H1 (cell line): Measurements from ENCODE around the gene NTS. TPM values are rescaled to one million over a fixed set of nuclear protein-coding genes. Genes with fewer than 3 reads are reported as not detected.

ENCODE experiments used
- E2F6 ChIP-seq: IDR thresholded peaks from 2 replicates; pipeline ENCODE4 v1.6.1; 2012; ENCODE audit warnings: inconsistent platforms
- polyA plus RNA-seq, 7 experiments: library from polyadenylated mRNA; depleted of rRNA in 3 of 7; stranded (reverse) in 5 of 7; unstranded in 2 of 7; fragments of >200 nt in 5 of 7; fragments of 200-250 nt in 2 of 7; gene quantifications; 1 replicate in 5 of 7; 2 replicates in 1 of 7; 4 replicates in 1 of 7; pipeline versions ENCODE4 v1.2.1 to v1.2.3, GENCODE V29; 2011 to 2013; ENCODE audit warnings: missing spikeins in 2 of 7, mixed read lengths in 2 of 7
- total RNA-seq: library from RNA; stranded (reverse); fragmentation: NEBNext Ultra II Directional; extraction: Animal tissue kit (Norgen Biotek cat#: 25700); gene quantifications from 2 replicates; pipeline ENCODE4 v1.2.1, GENCODE V29; 2021

NTS gene
- total and polyA plus RNA-seq, 2 of the 8 experiments (the other 6 are each of a cell fraction or from before 2014, with no cell fraction given), result 17.0 to 36.6 TPM

GRCh38 chr12:85843606-85844310 lies 30.3 kb upstream of the NTS start (continued):
- no peak for TF ChIP-seq E2F6
